SJCRH30 (cell line): Measurements from ENCODE around the gene LYST. TPM values are rescaled to one million over a fixed set of nuclear protein-coding genes. Genes with fewer than 3 reads are reported as not detected.
"Not testable (repeated sequence)": the region's sequence is repeated elsewhere in the genome, so short reads cannot be mapped to it uniquely, and the experiment has no call there.

Experiments
- DNase-seq, 2 experiments: peaks; one replicate each; pipeline ENCODE4 v3.0.0-alpha.2; 2015 to 2020
- H3K27ac ChIP-seq: fragments of 250-450 bp; sonication (Bioruptor Pico); 2 replicates; pipeline ENCODE4 v1.5.1; 2020; ENCODE audit warnings: mild to moderate bottlenecking, moderate library complexity
- H3K27me3 ChIP-seq: fragments of 250-450 bp; sonication (Bioruptor Pico); 2 replicates; pipeline ENCODE4 v1.5.1; 2020; ENCODE audit warnings: mild to moderate bottlenecking, moderate library complexity
- H3K36me3 ChIP-seq: fragments of 250-450 bp; sonication (Bioruptor Pico); 2 replicates; pipeline ENCODE4 v1.5.1; 2020; ENCODE audit warnings: mild to moderate bottlenecking, moderate library complexity
- H3K4me1 ChIP-seq: fragments of 250-450 bp; sonication (Bioruptor Pico); 2 replicates; pipeline ENCODE4 v1.5.1; 2020; ENCODE audit warnings: mild to moderate bottlenecking, moderate library complexity
- H3K4me3 ChIP-seq: fragments of 250-450 bp; sonication (Bioruptor Pico); 2 replicates; pipeline ENCODE4 v1.5.1; 2020; ENCODE audit warnings: mild to moderate bottlenecking, moderate library complexity
- H3K9me3 ChIP-seq: fragments of 250-450 bp; sonication (Bioruptor Pico); replicated peaks from 2 replicates; pipeline ENCODE4 v1.5.1; 2020; ENCODE audit warnings: mild to moderate bottlenecking, moderate library complexity
- total RNA-seq: library from RNA; depleted of rRNA; stranded (reverse); fragments of >200 nt; shearing (Covaris generic); gene quantifications from 2 replicates; pipeline ENCODE4 v1.2.3, GENCODE V29; 2014

The LYST gene
- total RNA-seq, 1 experiment from 2014 or later: 2.3 TPM

DNA sequence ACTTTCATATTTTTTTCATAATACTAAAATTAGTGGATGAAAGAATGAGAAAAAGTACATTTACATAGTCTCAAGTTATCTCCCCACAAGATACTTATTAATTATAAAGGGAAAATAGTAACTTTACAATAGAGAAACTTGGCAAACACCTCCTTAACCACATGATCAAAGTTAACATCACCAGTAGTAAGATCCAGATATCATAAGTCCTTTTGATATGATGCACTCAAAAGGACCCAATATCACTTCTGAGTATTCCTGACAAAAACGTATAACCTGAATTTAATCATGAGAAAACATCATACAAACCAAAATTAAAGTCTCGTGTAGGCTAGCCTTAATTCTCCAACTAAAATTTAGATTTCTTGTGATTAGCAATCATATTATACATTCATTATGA lies 67.4 kb downstream of the LYST start:
- Histone ChIP-seq H3K4me3 (no peak overlapping the region), H3K9me3 (no peaks in the 10 kb centered on the region), H3K36me3 (no peaks in the 10 kb centered on the region), H3K27me3 (no peaks in the 10 kb centered on the region), H3K27ac (no peak overlapping the region), H3K4me1 (no peaks in the 10 kb centered on the region)
- no peak for DNase-seq

DNA sequence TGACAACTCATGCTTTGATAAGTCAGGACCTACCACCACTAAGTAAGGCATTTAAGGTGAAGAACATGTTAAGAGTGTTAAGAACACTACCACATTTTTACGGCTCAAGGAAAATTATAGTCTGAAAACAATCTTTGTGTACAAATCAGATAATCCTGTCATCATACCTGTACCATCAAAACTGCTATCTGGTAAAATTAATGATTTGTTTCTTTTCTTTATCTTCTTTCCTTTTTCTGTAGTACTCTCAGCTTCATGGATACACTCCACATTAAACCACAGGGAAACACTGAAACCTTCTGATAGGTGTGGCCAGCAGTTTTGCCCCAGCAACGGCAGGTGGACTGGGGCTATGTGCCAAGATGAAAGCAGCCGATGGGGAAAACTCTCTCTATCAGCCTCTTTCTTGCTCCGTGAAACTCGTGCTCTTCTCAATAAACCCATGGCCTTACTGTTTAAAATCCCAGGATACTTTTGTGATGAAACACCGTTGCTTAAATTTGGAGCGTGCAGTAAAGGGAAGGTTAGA lies 75.1 kb downstream of the LYST start:
- H3K4me1 ChIP-seq: no peaks in the 10 kb centered on the region
- H3K36me3 ChIP-seq: no peaks in the 10 kb centered on the region
- H3K27me3 ChIP-seq: no peaks in the 10 kb centered on the region
- DNase-seq: no peak
- no peak overlapping the region for H3K4me3 ChIP-seq
- H3K9me3 ChIP-seq: no peaks in the 10 kb centered on the region
- no peak overlapping the region for H3K27ac ChIP-seq

DNA sequence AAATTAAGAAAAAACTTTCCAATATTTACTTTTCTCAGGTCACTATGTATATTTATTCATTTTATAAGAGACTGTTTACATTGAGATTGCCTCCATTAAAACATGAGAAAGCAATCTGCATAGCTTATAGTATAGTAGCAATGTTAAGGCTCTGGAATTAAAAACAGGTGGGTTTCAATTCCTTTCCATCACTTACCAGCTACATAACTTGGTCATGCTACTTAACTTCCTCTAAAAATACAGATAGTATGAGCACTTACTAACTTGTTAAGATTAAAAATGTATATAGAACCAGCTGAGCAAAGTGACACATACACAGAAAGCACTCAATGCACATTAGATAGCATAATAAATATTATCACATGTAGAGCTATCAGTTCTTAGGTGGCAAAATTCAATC lies 76.6 kb downstream of the LYST start:
- no peak overlapping the region for H3K27ac ChIP-seq
- no peaks in the 10 kb centered on the region for H3K4me1 ChIP-seq
- H3K9me3 ChIP-seq: no peaks in the 10 kb centered on the region
- no peaks in the 10 kb centered on the region for H3K27me3 ChIP-seq
- no peak overlapping the region for H3K4me3 ChIP-seq
- no peaks in the 10 kb centered on the region for H3K36me3 ChIP-seq
- DNase-seq: no peak

DNA sequence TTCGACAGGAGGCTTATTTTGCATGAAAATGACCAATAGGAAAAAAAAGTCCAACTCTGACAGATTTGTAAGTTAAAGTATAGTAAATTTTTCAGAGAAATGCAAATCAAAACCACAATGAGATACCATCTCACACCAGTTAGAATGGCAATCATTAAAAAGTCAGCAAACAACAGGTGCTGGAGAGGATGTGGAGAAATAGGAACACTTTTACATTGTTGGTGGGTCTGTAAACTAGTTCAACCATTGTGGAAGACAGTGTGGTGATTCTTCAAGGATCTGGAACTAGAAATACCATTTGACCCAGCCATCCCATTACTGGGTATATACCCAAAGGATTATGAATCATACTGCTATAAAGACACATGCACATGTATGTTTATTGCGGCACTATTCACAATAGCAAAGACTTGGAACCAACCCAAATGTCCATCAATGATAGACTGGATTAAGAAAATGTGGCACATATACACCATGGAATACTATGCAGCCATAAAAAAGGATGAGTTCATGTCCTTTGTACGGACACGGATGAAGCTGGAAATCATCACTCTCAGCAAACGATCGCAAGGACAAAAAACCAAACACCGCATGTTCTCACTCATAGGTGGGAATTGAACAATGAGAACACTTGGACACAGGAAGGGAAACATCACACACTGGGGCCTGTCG lies 80.3 kb downstream of the LYST start:
- H3K27ac ChIP-seq, H3K9me3 ChIP-seq, H3K4me3 ChIP-seq, H3K36me3 ChIP-seq, H3K27me3 ChIP-seq, H3K4me1 ChIP-seq, DNase-seq: not testable (repeated sequence)

DNA sequence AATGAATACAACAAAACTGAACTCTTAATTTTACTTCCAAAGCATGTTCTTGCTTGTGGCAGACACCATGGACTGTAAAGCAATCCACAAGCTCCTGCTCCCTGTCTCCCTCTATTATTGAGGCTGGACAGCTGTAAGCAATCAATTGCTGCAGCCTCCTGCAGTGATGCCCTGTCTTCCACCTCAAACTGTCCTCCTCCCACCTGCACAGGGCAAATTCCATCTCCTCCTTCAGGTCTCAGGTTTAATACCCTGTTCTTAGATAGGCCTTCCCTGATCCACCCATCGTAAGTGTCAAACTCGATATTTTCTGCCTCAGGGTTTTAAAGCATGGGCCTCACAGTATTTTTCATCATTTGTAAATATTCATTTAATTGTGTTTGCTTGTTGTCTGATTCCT lies 81.8 kb downstream of the LYST start:
- no peak for DNase-seq
- no peaks in the 10 kb centered on the region for H3K36me3 ChIP-seq
- H3K9me3 ChIP-seq: no peaks in the 10 kb centered on the region
- H3K27ac ChIP-seq: no peak overlapping the region
- H3K4me1 ChIP-seq: peaks cover 6% of the 10 kb centered on the region
- no peaks in the 10 kb centered on the region for H3K27me3 ChIP-seq
- no peak overlapping the region for H3K4me3 ChIP-seq

DNA sequence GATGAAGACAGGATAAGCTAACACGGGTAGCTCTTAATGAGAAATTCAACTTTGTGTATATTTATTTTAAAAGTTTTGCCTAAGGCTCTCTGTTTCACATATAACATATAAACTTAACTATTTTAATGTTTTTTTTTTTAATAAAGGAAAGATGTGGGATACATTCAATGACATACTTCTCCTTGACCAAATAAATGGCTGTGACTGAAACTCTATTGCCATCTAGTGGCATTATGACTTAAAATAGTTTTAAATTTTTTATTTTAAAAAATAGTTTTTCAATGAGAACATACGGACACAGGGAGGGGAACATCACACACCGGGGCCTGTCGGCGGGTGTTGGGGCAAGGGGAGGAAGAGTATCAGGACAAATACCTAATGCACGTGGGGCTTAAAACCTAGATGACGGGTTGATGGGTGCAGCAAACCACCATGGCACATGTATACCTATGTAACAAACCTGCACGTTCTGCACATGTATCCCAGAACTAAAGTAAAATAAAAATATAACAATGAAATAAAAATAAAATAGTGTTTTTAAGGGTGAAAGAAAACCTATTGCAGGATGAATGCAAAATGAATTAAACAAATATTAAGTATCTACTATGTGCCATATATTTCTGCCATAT lies 83.4 kb downstream of the LYST start:
- H3K4me1 ChIP-seq: peaks cover 6% of the 10 kb centered on the region
- H3K27ac ChIP-seq: no peak overlapping the region
- no peaks in the 10 kb centered on the region for H3K27me3 ChIP-seq
- no peak overlapping the region for H3K4me3 ChIP-seq
- H3K36me3 ChIP-seq: no peaks in the 10 kb centered on the region
- peak; percentile 4 to 44 for DNase-seq
- no peaks in the 10 kb centered on the region for H3K9me3 ChIP-seq

DNA sequence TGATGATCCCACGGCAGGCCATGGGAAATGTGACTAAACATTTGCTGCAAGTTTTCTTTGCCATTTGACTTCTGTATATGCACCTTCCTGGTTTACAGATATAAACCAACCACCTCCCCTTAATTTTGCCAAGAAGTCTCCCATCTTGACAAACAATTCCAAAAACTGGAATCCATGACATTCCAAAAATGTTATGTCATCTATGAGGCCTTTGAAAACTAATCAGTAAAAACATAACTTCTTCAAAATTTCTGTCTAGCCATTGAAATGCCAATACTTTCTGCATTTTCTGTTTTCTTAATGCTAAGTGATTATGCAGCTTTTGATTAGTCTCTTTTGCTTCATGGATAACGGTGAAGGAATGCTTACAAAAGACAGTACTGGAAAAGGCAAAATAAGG lies 84.1 kb downstream of the LYST start:
- DNase-seq: no peak
- no peak overlapping the region for H3K27ac ChIP-seq

DNA sequence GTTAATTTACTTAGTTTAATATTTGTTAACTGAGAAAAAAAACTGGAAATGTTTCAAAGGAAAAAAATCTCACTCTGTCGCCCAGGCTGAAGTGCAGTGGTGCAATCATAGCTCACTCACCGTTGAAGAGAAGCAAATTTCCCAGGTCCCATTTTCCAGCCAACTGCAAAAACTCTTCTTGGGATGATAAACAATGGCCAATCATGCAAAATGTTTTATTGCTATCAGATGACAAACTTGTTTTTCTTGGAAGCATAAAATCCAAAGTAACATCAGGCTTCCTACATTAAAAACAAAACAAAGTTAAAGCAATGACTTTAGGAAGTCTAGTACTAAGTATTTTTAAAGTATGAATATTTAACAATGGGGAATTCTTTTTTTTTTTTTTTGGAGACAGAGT lies 84.9 kb downstream of the LYST start:
- Histone ChIP-seq H3K36me3 (no peaks in the 10 kb centered on the region), H3K27me3 (no peaks in the 10 kb centered on the region), H3K27ac (no peak overlapping the region), H3K4me1 (peaks cover 6% of the 10 kb centered on the region), H3K4me3 (no peak overlapping the region), H3K9me3 (no peaks in the 10 kb centered on the region)
- no peak for DNase-seq

More for the DNA sequence above, 84.1 kb downstream of the LYST start:
- Histone ChIP-seq H3K4me1 (peaks cover 6% of the 10 kb centered on the region), H3K36me3 (no peaks in the 10 kb centered on the region), H3K9me3 (no peaks in the 10 kb centered on the region), H3K4me3 (no peak overlapping the region), H3K27me3 (no peaks in the 10 kb centered on the region)

DNA sequence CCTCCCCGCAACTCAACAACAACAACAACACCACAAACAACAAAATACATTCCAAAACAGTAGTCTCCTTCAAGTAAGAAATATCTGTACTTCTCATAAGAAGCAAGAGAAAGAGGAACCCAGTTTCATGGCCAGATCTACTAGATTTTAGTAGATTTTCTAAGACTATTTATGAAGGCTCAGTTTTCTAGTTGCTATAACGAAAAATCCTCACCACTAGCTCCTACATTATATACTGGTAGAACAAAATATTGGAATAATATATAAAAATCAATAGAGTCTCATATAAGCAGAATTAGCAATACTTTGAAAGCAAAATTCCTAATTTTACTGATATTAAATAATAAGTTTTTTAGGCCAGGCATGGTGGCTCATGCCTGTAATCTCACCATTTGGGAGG lies 86.9 kb downstream of the LYST start:
- Histone ChIP-seq H3K27ac (no peak overlapping the region), H3K9me3 (no peaks in the 10 kb centered on the region), H3K36me3 (no peaks in the 10 kb centered on the region), H3K4me1 (peaks cover 6% of the 10 kb centered on the region), H3K4me3 (no peak overlapping the region), H3K27me3 (no peaks in the 10 kb centered on the region)
- DNase-seq: no peak

DNA sequence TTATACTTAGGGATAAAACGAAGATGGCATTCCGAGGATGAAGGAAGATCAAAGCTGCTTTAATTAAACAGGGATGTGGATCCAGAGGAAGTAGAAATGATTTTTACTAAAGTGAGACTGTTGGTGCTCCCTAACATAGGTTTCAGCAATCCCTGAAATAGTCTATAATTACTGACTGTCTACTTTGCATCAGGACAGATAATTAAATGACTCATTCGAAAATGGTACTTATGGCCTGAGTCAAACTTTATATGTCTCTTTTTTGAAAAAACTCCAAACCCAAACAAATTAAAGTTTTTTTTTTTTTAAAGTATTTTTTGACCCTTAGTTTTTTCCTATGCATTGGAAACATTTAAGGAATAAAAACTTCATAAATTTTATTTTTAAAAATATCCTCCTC lies 90.3 kb downstream of the LYST start:
- DNase-seq: no peak
- Histone ChIP-seq H3K36me3 (no peaks in the 10 kb centered on the region), H3K4me1 (no peaks in the 10 kb centered on the region), H3K27ac (no peak overlapping the region), H3K27me3 (no peaks in the 10 kb centered on the region), H3K9me3 (no peaks in the 10 kb centered on the region), H3K4me3 (no peak overlapping the region)

DNA sequence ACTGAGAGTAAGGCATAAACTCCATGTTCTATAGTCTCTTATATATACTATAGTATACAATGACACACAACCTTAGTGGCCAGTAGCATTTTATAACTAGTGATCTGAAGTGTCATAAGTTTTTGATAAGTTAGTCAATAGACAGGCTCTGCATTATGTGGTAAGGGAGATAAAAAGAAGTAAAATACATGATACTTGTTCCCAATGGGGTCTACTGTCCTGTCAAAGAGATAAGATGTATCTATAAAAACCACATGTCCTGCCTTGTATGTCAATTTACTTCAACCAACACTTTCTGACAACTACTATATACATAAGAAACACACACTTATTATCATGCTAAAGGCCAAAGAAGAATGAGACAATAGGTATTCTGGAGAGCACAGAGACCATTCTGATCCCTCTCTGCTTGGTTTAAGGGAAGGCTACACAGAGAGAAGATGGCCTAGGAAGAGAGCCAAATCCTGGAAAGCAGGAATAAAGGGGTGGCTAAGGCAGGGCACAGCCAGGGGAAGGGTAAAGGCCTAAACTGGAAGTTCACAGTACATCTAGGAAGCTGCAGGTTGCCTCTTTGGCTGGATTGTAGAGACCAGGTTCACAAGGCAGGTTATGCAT lies 91.4 kb downstream of the LYST start:
- H3K9me3 ChIP-seq: no peaks in the 10 kb centered on the region
- H3K27ac ChIP-seq: no peak overlapping the region
- no peaks in the 10 kb centered on the region for H3K36me3 ChIP-seq
- no peak overlapping the region for H3K4me3 ChIP-seq
- DNase-seq: no peak
- H3K4me1 ChIP-seq: no peaks in the 10 kb centered on the region
- H3K27me3 ChIP-seq: no peaks in the 10 kb centered on the region

DNA sequence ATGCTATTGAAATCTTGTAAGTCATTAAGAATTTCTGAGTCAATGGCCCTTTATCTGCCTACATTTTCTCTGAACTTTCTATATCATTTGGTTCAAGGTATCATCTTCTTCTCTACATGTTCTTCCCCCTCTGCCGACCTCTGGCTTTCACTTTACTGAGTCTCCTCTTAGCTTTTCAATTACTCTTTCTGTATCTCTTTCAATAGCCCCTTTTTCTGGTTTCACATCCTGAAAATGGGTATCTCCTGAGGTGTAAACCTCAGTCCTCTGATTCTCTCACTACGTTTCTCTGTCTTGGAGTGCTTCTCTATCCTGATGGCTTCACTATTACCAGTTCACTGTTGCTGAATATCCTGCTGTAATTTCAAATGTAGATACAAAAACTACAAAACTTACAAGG lies 98.9 kb downstream of the LYST start:
- no peaks in the 10 kb centered on the region for H3K36me3 ChIP-seq
- no peak overlapping the region for H3K4me3 ChIP-seq
- DNase-seq: no peak
- no peaks in the 10 kb centered on the region for H3K9me3 ChIP-seq
- no peak overlapping the region for H3K27ac ChIP-seq
- no peaks in the 10 kb centered on the region for H3K27me3 ChIP-seq
- H3K4me1 ChIP-seq: no peaks in the 10 kb centered on the region

DNA sequence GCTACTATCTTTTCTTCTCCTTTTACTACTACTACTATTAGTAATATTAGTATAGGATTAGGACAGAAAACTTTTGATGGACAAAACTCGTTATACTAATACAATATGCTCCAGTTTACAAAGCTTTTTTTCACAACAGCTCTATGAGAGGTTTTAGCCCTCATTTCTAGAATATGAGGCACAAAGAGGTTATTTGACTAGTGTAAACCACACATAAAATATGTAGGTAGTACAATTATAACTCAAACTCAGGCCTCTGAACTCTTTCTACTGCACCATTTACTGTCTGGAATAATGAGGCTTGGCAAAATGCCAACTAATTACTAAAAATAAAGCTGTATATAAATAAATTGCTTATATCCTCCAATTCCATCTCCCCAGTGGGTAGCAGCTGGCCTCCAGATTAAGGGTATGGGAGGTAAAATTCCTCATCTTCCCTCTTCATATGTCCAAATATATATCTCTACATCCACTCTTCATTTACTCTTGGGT lies 99.9 kb downstream of the LYST start:
- DNase-seq: no peak
- H3K27ac ChIP-seq: no peak overlapping the region
- H3K36me3 ChIP-seq: no peaks in the 10 kb centered on the region
- H3K4me3 ChIP-seq: no peak overlapping the region
- no peaks in the 10 kb centered on the region for H3K9me3 ChIP-seq
- no peaks in the 10 kb centered on the region for H3K27me3 ChIP-seq
- H3K4me1 ChIP-seq: no peaks in the 10 kb centered on the region

DNA sequence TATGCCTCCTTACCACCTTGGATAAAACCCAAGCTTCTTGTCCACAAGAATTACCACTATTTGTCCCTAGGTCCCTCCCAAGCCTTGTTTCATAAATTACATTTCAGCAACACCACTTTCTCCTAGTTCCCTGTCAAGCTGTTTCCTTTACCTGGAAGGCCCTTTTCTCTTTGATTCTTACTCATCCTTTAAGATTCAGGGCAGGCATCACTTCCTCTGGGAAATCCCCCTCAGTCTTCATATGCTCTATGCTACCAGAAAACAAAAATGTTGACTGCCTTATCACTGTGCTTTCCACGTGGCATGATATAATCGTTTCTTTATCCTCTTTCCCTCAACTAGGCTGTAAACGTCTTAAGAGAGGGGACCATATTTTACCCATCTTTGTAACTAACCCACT lies 102.7 kb downstream of the LYST start:
- H3K27me3 ChIP-seq: no peaks in the 10 kb centered on the region
- DNase-seq: no peak
- no peaks in the 10 kb centered on the region for H3K36me3 ChIP-seq
- H3K4me1 ChIP-seq: no peaks in the 10 kb centered on the region
- H3K4me3 ChIP-seq: no peak overlapping the region
- no peak overlapping the region for H3K27ac ChIP-seq
- no peaks in the 10 kb centered on the region for H3K9me3 ChIP-seq

DNA sequence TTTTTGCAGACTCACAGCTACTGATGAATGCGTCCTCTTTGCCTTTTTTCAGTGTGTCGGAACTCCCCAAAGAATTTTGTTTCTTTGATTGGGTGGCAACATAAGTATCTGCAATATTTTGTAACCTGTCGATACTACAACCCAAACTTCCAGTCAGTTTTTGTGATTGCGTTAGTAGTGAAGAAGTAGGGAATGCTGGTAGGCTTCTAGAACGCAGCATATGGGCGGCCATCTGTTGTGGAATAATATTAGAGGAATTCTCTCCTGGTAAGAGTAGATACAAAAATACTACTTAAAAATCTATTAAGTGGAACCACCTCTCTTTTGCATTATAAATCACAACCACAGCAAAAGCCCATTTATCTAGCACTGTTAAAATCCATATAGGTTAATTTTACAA lies 107.4 kb downstream of the LYST start:
- Histone ChIP-seq H3K9me3 (no peaks in the 10 kb centered on the region), H3K36me3 (no peaks in the 10 kb centered on the region), H3K4me3 (no peak overlapping the region), H3K27me3 (no peaks in the 10 kb centered on the region), H3K4me1 (no peaks in the 10 kb centered on the region), H3K27ac (no peak overlapping the region)
- DNase-seq: no peak
